ENCODE measurements around the gene CLDN5. TPM values are rescaled to one million over a fixed set of nuclear protein-coding genes. Genes with fewer than 3 reads are reported as not detected.

The CLDN5 gene
- total RNA-seq, 1 donor from 2014 or later, result 0.69 TPM

GRCh38 chr22:19492504-19493174 is 31.6 kb downstream of the CLDN5 start:
- Histone ChIP-seq H3K4me2 (no peak overlapping the region), H2AFZ (replicated peaks) (no peak overlapping the region), H3K27ac (no peak overlapping the region), H3K9ac (no peak overlapping the region), H3K4me1 (no peaks in the 10 kb centered on the region), H3K27me3 (no peaks in the 10 kb centered on the region), H4K20me1 (ENCODE audit: low read depth) (peaks cover 11% of the 10 kb centered on the region), H3K9me3 (ENCODE audit: low read depth) (no peaks in the 10 kb centered on the region), H3K4me3 (no peak overlapping the region), H3F3A (ENCODE audit: low read depth) (no peaks in the 10 kb centered on the region), H3K79me2 (ENCODE audit: low read depth) (no peaks in the 10 kb centered on the region), H3K36me3 (no peaks in the 10 kb centered on the region)
- Mint-ChIP-seq H3K27ac (no peak overlapping the region), H3K4me3 (no peak overlapping the region), H3K36me3 (peaks cover 7% of the 10 kb centered on the region), H3K27me3 (ENCODE audit: insufficient read depth, low read depth) (no peaks in the 10 kb centered on the region), H3K9me3 (no peaks in the 10 kb centered on the region), H3K4me1 (no peaks in the 10 kb centered on the region)
- TF ChIP-seq EZH2phosphoT487 (IDR thresholded peaks at IDR 0.05), result no peak
- TF ChIP-seq CTCF (IDR thresholded peaks at IDR 0.05), result no peak
- no peak for TF ChIP-seq EZH2 (IDR thresholded peaks at IDR 0.05)
- no peak for DNase-seq (ENCODE audit: low spot score)

GRCh38 chr22:19490628-19491230 is 33.5 kb downstream of the CLDN5 start:
- Mint-ChIP-seq H3K27me3 (ENCODE audit: insufficient read depth, low read depth) (no peaks in the 10 kb centered on the region), H3K4me3 (no peak overlapping the region), H3K9me3 (no peaks in the 10 kb centered on the region), H3K4me1 (no peaks in the 10 kb centered on the region), H3K27ac (no peak overlapping the region), H3K36me3 (peaks cover 7% of the 10 kb centered on the region)
- Histone ChIP-seq H3K27me3 (no peaks in the 10 kb centered on the region), H3F3A (ENCODE audit: low read depth) (no peaks in the 10 kb centered on the region), H3K4me2 (no peak overlapping the region), H3K9me3 (ENCODE audit: low read depth) (no peaks in the 10 kb centered on the region), H3K9ac (no peak overlapping the region), H3K27ac (no peak overlapping the region), H3K36me3 (peaks cover 4% of the 10 kb centered on the region), H2AFZ (replicated peaks) (no peak overlapping the region), H3K4me1 (no peaks in the 10 kb centered on the region), H4K20me1 (ENCODE audit: low read depth) (peaks cover 11% of the 10 kb centered on the region), H3K79me2 (ENCODE audit: low read depth) (no peaks in the 10 kb centered on the region), H3K4me3 (no peak overlapping the region)
- DNase-seq (ENCODE audit: low spot score), result no peak
- TF ChIP-seq EZH2phosphoT487 (IDR thresholded peaks at IDR 0.05), result no peak
- no peak for TF ChIP-seq EZH2 (IDR thresholded peaks at IDR 0.05)
- no peak for TF ChIP-seq CTCF (IDR thresholded peaks at IDR 0.05)

- Mint-ChIP-seq H3K36me3 (peaks cover 9% of the 10 kb centered on the region), H3K27ac (no peak overlapping the region), H3K4me1 (no peaks in the 10 kb centered on the region), H3K27me3 (ENCODE audit: insufficient read depth, low read depth) (no peaks in the 10 kb centered on the region), H3K9me3 (no peaks in the 10 kb centered on the region), H3K4me3 (no peak overlapping the region)
- Histone ChIP-seq H2AFZ (replicated peaks) (no peak overlapping the region), H3K36me3 (peaks cover 4% of the 10 kb centered on the region), H3K9ac (no peak overlapping the region), H3K4me3 (no peak overlapping the region), H3K4me2 (no peak overlapping the region), H3K27me3 (no peaks in the 10 kb centered on the region), H3K4me1 (no peaks in the 10 kb centered on the region), H3K9me3 (ENCODE audit: low read depth) (no peaks in the 10 kb centered on the region), H3K79me2 (ENCODE audit: low read depth) (no peaks in the 10 kb centered on the region), H3F3A (ENCODE audit: low read depth) (no peaks in the 10 kb centered on the region), H4K20me1 (ENCODE audit: low read depth) (peaks cover 11% of the 10 kb centered on the region), H3K27ac (no peak overlapping the region)
- DNase-seq (ENCODE audit: low spot score), result no peak
- TF ChIP-seq CTCF (IDR thresholded peaks at IDR 0.05) (no peak), EZH2 (IDR thresholded peaks at IDR 0.05) (no peak), EZH2phosphoT487 (IDR thresholded peaks at IDR 0.05) (no peak)
Observed at GRCh38 chr22:19488884-19489843, 35.0 kb downstream of the CLDN5 start.

All from neural progenitor cell (in vitro differentiated cells).